22Rv1 (cell line): ENCODE data around the gene CA10.

Experiments
- ZFX ChIP-seq: fragments of 450-650 bp; IDR thresholded peaks from 2 replicates; pipeline ENCODE4 v1.6.1; 2017; ENCODE audit warnings: antibody characterized with exemption, borderline replicate concordance
- TF ChIP-seq, protein P1 (sequence below): fragments of 450-650 bp; IDR thresholded peaks from 2 replicates; pipeline ENCODE4 v1.5.1; 2017; ENCODE audit warnings: mild to moderate bottlenecking

DNA sequence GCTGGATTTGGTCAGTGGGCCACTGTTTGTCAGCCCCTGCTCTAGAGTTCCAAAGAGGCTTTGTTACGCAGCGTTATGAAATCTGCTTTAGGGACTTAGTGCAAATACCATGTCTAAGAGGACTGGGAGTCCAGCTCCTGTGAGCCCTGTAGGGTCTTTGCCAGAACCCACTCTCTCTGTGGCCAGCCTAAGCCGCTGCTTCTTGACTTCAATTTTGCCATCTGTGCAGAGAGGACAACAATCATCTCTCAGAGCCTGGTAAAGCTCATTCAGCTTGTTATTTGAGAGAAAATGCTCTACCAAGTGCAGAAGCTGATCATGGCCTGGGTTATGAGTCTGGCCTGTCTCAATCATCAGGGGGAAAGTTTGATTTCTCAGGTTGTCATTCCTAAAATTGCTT is 17.9 kb downstream of the CA10 start:
- TF ChIP-seq, protein P1, sequence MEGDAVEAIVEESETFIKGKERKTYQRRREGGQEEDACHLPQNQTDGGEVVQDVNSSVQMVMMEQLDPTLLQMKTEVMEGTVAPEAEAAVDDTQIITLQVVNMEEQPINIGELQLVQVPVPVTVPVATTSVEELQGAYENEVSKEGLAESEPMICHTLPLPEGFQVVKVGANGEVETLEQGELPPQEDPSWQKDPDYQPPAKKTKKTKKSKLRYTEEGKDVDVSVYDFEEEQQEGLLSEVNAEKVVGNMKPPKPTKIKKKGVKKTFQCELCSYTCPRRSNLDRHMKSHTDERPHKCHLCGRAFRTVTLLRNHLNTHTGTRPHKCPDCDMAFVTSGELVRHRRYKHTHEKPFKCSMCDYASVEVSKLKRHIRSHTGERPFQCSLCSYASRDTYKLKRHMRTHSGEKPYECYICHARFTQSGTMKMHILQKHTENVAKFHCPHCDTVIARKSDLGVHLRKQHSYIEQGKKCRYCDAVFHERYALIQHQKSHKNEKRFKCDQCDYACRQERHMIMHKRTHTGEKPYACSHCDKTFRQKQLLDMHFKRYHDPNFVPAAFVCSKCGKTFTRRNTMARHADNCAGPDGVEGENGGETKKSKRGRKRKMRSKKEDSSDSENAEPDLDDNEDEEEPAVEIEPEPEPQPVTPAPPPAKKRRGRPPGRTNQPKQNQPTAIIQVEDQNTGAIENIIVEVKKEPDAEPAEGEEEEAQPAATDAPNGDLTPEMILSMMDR, result no peak
- no peak for TF ChIP-seq ZFX
